GM18858 (cell line): Measurements from ENCODE around the gene VAMP8.
"Not testable (repeated sequence)": the region's sequence is repeated elsewhere in the genome, so short reads cannot be mapped to it uniquely, and the experiment has no call there.

Experiments
- ATAC-seq: cut with Tn5 transposase; IDR thresholded peaks from one replicate; pipeline ENCODE4 v1.9.1; 2021; ENCODE audit not compliant: unreplicated experiment

The VAMP8 gene

DNA sequence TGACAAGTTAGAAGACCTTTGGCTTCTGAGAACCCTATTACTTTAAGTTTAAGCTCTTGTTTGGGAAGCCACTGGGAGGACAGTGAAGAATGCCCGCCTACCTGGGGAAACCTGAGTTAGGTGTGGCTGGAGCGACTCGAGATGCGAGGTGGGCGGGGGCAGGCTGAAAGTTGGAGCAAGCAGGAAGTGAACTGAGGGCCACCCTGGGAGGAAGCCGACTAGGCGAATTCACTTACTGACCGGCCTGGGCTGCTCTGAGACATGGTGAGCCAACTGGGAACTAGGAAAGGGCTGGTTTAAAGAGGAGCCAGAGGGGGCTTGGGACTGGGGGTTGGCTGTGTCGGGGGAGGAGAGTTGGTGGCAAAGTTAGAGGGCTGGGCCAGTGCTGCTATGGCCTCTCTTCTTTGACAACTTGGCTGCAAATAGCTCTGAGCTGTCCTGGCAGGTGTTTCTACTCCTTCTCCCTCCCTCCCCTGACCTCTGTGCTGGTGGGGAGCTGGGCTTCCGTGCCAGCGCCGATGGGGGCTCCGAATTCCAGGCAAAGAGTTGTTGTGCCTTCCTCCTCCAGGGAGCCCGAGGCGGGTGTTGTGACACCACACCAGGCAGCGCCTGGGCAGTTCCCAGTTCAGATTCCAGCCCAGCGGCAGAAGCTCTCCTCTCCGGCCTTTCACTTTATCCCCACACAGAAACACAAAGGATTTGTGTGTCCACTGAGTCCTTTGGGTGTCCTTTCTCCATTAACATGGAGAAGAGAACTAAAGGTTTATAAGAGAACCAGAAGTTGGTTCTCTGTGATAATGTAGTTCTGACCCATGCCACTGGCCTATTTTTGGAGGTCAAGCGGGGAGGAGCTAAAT lies at the start of gene VAMP8:
Gene VAMP8 (plus strand): TSS at position 201 of the 857 bp plus-strand sequence. CDS start 61 bp downstream, at position 262.
- peak; percentile 48 for ATAC-seq

DNA sequence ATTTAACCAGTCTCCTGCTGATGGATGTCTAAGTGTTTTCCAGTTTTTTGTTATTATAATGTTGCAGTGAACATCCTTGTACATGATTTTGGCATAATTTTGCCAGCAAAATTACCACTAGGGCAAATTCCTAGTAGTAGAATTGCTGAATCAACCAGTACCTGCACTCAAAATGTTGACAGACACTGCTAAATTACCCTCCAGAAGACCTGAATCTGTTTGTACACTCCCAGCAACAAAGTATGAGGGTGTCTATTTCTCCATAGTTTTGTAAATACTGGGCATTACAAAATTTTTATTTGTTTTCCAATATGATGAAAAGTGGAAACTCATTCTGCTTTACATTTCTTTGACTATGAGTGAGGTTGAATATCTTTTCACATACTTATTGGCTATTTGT lies 49.6 kb upstream of the VAMP8 start:
- no peak for ATAC-seq

DNA sequence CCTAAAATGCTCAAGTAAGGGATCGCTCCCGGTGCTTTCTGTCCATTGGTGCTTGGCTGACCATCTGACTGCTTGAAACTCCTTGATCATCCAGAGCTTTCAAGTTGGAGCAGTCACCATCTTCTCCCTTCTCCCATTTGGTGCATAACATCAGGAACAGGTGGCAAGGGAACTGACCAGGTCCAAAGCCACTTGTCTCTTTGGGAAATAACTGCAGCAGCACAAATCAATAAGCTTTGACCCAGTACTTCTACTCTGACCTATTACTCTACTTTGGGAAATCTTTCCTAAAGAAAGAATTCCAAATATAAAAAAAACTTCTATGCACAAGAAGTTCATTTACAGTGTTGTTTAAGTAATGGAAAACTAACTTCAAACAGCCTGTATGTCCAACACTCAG lies 49.0 kb upstream of the VAMP8 start:
- no peak for ATAC-seq

DNA sequence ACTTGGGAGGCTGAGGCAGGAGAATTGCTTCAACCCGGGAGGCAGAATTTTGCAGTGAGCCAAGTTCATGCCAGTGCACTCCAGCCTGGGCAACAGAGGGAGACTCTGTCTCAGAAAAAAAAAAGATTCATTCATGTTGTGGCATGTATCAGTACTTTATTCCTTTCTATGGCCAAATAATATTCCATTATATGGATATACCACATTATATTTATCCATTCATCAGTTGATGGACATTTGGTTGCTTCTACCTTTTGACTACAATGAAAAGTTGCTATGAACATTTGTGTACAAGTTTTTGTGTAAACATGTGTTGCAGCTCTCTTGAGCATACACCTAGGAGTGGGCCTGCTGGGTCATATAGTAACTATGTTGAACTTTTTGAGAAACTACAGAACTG lies 47.6 kb upstream of the VAMP8 start:
- no peak for ATAC-seq

DNA sequence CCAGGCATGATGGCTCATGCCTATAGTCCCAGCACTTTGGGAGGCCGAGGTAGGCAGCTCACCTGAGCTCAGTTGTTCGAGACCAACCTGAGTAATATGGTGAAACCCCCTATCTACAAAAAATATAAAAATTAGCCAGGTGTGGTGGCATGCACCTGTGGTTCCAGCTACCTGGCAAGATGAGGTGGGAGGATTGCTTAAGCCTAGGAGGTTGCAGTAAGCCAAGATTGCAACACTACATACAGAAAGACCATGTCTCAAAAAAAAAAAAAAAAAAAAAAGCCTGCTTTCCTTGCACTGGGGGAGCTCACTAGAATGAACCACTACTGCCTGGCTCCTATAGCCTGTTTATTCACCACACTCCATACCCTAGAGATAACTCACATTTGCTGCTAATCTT lies 45.8 kb upstream of the VAMP8 start:
- ATAC-seq: no peak

DNA sequence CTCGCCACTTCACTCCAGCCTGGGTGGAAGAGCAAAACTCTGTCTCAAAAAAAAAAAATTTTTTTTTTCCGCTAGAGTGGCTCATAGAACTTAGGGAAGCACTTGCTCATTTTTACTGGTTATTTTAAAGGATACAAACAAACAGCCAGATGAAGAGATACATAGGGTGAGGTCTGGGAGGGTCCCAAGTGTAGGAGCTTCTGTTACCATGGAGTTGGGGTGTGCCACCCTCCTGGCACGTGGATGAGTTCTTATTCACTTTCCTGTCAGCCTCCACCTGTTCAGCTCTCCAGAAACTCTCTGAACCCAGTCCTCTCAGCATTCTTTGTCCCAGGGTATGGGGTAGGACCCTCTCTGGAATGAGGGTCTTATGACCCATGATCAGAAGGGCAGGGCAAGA lies 43.3 kb upstream of the VAMP8 start:
- ATAC-seq: no peak

DNA sequence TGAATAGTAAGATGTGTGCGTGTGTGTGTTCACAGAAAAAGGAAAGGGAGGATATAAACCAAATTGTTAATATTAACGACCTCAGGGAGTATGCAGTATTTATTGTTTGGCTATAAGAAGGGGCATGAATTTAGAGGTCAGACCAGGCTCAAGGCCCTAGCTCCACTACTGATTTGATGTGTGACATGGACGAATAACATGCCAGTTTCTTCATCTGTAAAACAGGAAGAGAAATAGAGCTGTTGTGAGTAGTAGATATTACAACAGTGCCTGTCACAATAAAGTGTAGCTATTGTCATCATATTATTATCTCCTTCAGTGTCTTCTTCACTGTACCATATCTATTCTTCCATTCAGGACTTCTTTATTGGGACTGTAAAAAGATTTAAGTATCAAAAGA lies 42.5 kb upstream of the VAMP8 start:
- no peak for ATAC-seq

DNA sequence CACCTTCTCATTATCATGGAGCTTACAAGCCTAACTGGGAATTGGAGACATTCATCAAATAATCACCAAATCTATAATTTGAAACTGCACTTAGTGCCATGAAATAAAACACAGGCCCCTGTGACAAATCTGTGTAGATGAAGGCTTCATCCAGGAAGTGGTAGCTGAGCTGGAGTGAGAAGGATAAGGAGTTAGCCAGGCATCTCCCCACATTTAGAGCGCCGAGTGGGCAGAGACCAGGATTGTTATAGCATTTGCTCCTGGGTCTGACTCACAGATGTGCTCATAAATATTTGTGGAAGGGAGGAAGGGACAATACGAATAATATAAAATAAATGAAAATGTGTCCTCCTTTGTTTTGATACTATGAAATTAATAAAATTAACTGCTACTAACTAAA lies 40.9 kb upstream of the VAMP8 start:
- no peak for ATAC-seq

DNA sequence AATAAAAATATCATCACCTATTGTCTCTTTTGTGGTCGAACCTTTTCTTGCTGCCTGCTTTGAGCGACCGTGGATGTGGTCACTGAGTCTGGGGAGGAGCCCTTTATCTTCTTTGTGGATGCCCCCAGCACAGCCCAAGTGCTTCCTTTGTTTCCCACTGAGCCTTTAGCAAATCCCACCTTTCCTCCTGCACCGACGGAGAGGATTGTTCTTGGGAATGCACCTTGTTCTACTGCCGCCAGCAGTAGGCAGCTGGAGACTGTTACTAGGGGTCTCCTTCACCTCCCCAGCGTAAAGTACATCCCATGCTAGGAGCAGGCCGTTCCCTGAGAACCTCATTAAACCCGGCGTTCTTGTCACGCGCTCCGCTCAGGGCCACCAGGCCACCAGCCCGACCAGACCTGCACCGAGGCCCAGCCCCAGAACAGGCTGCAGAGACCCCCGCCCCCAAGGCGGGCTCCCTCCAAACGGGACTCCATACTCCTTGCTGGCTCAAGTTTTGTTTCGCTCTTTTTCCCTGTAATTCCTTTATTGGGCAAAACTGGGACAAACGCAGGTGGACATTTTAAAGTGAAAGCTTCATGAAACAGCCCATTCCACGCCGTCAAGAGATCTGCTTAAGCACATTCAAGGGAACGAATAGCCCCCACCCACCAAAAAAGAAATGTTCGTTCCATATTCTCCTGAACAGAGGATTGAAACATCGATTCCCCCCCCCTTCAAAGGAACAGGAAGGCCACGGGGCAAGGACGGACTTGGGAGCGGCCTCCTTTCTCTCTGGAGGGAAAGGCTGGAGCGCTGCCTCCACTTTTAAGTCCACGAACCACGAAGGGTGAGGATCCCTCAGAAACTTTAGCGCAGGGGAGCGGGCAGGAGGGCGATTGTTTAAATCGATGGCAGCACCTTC lies 39.5 kb upstream of the VAMP8 start:
- no peak for ATAC-seq

DNA sequence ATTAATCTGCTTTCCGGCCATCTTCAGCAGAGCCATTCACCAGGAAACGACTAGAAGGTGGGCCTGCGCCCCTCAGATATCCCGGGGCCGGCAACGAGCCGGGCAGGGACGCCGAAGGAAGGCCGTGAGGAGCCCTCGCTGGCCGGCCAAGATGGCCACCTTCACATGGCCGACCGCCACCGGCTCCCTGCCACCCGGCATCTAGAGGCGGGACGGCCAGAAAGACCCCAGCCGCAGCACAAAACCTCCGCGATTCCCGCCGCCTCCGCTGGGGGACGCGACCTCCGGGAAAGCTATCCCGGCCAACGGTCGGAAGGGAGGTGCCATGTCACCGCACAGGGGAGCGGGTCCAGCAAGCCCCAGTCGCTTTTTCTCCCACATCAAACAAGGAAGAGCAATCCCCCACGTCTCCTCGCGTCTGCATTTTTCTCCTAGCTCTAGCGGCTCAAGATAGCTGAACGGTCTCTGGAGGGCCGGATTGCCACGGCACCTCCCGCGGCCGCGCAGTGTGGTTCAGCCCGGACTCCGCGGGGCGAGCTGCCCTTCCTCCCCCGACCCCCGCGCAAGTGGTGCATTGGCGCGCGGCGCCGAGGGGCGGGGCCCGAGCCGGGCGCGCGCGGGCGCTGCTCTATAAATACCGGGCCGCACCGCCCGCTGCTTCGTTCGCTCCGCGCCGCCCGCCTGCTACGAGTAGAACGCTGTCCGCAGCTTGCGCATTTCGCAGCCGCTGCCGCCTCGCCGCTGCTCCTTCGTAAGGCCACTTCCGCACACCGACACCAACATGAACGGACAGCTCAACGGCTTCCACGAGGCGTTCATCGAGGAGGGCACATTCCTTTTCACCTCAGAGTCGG lies 38.7 kb upstream of the VAMP8 start, which contains the start of gene MAT2A:
Gene MAT2A (plus strand): TSS at position 662 of the 854 bp plus-strand sequence. CDS start 120 bp downstream, at position 782.
- ATAC-seq: peak; percentile 54

DNA sequence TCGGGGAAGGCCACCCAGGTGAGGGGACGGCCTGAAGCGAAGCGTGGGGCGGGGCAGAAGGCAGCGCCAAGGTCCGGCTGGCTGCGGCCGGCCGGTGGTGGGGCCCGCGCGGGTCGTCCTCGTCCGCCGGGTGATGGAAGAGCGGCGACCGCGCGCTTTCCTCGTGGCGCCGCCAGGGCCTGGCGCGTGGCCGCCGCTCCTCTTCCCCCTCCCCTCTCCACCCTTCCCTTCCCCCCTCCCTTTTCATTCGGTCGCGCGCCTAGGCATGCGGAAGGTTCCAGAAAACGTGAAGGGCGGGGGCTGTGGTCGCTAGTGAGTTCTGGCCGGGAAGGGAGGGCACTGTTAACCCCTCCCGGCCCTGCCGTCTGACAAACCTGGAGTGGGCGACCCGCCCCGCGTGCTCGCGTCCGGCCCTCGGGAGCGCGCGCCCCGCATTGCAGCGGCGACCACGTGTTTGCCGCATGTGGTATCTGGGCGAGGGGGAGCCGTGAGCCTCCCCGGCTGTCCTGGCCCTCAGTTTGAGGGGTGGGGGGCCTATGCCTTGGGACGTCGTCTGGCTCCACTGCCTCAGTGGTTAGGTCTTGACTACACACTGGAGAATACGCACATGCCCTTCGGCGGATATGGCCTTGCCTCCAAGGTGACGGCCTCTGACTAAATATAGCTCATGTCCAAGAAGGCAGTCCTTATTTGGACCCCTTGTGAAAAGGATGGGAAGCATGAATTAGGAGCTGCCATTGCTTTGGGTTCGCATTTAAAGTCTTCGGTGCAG lies 37.8 kb upstream of the VAMP8 start:
- ATAC-seq: peak; percentile 16

DNA sequence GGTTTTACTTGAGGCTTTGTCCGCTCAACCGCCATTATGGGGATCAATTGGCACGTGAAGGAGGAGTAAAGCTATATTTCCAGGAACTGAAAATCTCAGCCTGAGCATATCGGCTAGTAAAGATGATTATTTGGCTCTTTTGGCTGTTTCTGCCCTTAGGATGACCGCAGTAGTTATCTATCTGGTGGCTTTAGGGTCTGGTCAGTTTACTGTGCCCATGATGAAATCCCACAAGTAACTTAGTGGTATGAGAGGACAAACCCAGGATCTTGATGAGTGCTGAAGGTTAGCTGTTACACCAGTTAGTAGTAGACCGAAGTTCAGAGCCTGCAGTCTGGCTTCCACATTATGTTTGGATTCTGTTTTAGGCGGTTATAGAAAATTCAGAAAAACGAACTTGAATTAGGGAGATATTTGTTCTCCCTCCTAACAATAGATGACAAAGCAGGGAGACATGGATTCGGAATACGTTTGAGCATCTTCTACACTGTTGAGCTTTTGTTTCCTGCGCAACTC lies 37.2 kb upstream of the VAMP8 start:
- no peak for ATAC-seq

DNA sequence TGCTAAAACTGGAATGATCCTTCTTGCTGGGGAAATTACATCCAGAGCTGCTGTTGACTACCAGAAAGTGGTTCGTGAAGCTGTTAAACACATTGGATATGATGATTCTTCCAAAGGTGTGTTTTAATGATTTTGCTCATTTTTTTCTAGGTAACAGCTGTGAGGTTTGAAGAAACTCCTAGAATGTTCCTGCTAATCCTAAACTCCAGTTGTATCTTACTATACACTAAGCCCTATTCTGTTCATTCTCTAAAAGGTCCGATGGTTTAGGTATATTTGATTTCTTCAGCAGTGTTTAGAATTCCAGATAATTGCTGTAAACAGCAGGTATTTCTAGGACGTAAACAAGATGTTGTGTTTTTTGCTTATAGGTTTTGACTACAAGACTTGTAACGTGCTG lies 36.1 kb upstream of the VAMP8 start:
- no peak for ATAC-seq

DNA sequence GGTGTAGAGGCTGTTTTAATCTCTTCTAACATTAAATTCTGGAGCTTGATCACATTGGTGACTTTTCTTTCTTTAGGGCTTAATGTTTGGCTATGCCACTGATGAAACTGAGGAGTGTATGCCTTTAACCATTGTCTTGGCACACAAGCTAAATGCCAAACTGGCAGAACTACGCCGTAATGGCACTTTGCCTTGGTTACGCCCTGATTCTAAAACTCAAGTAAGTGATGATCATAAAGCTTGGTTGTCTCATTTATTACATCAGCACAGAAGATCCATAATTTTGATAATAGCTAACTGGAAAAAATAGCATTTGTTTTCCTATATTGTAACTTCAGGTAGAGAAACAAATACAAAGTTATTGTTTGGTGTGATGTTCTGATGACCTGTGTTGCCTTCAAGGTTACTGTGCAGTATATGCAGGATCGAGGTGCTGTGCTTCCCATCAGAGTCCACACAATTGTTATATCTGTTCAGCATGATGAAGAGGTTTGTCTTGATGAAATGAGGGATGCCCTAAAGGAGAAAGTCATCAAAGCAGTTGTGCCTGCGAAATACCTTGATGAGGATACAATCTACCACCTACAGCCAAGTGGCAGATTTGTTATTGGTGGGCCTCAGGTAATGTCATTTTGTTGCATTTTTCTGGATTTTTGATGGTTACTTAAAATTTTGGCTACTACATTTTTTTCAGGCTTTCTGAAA lies 35.5 kb upstream of the VAMP8 start:
- ATAC-seq: no peak

DNA sequence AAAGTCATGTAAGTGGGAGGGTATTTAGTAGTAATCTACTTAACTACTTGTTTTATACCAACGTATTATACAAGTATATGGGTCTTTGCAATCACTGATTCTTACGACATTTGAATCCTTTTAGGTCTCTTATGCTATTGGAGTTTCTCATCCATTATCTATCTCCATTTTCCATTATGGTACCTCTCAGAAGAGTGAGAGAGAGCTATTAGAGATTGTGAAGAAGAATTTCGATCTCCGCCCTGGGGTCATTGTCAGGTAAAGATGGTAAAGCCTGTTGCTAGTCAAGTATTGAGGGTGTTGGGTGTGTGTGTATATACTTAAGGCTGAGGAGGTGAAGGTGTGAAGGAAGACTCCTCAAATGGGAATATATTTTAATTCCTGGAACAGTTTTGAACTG lies 34.6 kb upstream of the VAMP8 start:
- no peak for ATAC-seq

DNA sequence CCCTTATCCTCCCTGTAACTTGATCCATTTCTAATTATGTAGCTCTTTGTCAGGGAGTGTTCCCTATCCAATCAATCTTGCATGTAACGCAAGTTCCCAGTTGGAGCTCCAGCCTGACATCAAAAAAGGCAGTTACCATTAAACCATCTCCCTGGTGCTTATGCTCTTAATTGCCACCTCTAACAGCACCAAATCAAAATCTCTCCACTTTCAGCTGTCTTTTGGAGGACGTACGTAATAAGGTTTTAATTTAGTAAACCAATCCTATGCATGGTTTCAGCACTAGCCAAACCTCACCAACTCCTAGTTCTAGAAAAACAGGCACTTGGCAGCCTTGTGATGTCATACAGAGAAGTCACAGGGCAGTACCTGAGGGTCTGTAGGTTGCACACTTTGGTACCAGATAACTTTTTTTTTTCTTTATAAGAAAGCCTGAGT lies 33.1 kb upstream of the VAMP8 start:
- ATAC-seq: not testable (repeated sequence)

DNA sequence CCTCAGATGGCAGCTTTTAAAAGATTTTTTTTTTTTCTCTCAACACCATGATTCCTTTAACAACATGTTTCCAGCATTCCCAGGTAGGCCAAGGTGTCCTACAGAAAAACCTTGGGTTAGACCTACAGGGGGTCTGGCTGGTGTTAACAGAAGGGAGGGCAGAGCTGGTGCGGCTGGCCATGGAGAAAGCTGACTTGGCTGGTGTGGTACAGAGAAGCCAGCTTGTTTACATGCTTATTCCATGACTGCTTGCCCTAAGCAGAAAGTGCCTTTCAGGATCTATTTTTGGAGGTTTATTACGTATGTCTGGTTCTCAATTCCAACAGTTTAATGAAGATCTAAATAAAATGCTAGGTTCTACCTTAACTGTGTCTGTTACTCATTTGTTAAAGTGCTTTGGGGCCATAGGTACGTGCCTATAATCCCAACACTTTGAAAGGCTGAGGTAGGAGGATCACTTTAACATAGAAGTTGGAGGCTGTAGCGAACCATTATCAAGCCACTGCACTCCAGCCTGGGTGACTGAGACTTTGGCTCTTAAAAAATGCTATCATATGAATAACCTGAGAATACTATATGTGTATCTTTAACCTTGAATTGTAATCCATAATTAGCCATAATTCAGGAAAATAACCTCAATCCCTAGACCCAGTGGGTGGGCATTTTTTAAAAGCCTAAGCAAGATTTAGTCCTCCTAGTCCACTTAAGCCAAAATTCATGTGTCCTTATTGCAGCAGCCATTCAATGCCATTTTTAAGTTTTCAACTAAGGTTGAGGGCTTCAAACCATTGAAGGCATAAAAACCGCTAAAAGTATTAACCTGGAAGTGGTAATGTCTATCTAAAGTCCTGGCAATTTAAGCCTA lies 32.2 kb upstream of the VAMP8 start:
- ATAC-seq: not testable (repeated sequence)

DNA sequence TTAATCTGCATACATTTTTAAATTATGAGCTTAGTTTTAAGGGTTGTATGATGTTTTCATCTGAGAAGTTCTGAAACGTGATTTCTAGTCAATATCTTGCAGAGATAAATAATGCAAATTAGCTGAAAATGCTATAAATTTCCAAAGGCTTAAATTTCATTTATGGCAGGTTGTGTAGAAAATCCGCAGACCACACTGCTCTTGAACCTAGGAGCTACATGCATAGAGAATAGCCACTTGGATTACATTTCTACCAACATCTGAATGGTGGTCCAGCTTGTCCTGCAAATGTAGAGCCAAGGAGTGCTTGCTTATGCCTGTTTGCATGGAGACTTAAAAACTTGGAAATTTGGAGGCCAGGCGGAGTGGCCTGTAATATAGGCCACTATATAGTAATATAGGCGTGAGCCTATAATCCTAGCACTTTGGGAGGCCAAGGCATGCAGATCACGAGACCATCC lies 31.6 kb upstream of the VAMP8 start:
- no peak for ATAC-seq
